Esophagus squamous epithelium (tissue), 4 donors: ENCODE measurements around the gene METTL25.

Experiments used
- POLR2A ChIP-seq, 4 donors: fragments of 450-650 bp; IDR thresholded peaks; one replicate each; pipeline ENCODE4 v1.6.1; 2017; ENCODE audit warnings: antibody characterized with exemption in 4 of 4, mild to moderate bottlenecking in 4 of 4, moderate library complexity in 3 of 4
- TF ChIP-seq, protein P1 (sequence below), 6 experiments: fragments of 450-650 bp in 4 of 6; fragments of 200-600 bp in 2 of 6; sonication (generic) in 2 of 6; IDR thresholded peaks; one replicate each; pipeline ENCODE4 v1.5.1; 2016 to 2019; ENCODE audit warnings: antibody characterized with exemption in 6 of 6, mild to moderate bottlenecking in 4 of 6, moderate library complexity in 4 of 6

DNA sequence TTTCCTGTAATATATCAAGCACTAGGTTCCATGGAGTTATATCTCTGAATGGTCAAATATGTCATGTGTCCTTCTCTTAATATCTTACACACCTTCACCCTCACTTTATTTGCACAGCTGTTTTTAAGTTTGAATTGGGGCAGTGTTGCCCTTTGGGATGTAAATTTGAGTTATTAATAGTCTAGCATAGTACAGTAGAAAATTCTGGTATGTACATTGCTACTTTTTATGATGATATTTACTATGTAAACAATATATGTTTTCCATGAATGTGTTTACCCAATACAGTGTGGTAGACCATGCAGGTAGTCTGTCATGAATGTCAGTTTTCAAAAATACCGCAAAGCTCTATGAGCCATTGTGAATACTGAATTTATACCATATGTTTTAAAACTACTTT, 50.5 kb downstream of the METTL25 start:
- TF ChIP-seq, protein P1, sequence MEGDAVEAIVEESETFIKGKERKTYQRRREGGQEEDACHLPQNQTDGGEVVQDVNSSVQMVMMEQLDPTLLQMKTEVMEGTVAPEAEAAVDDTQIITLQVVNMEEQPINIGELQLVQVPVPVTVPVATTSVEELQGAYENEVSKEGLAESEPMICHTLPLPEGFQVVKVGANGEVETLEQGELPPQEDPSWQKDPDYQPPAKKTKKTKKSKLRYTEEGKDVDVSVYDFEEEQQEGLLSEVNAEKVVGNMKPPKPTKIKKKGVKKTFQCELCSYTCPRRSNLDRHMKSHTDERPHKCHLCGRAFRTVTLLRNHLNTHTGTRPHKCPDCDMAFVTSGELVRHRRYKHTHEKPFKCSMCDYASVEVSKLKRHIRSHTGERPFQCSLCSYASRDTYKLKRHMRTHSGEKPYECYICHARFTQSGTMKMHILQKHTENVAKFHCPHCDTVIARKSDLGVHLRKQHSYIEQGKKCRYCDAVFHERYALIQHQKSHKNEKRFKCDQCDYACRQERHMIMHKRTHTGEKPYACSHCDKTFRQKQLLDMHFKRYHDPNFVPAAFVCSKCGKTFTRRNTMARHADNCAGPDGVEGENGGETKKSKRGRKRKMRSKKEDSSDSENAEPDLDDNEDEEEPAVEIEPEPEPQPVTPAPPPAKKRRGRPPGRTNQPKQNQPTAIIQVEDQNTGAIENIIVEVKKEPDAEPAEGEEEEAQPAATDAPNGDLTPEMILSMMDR (IDR thresholded peaks at IDR 0.05) = no peak
- TF ChIP-seq POLR2A (IDR thresholded peaks at IDR 0.05) = no peak
